NCI-H2107 (cell line): ENCODE measurements around the gene CD82.

Experiments used
- DNase-seq: peaks from one replicate; lab custom pipeline; 2025; lab: John Stamatoyannopoulos, UW

The CD82 gene, protein sequence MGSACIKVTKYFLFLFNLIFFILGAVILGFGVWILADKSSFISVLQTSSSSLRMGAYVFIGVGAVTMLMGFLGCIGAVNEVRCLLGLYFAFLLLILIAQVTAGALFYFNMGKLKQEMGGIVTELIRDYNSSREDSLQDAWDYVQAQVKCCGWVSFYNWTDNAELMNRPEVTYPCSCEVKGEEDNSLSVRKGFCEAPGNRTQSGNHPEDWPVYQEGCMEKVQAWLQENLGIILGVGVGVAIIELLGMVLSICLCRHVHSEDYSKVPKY

DNA sequence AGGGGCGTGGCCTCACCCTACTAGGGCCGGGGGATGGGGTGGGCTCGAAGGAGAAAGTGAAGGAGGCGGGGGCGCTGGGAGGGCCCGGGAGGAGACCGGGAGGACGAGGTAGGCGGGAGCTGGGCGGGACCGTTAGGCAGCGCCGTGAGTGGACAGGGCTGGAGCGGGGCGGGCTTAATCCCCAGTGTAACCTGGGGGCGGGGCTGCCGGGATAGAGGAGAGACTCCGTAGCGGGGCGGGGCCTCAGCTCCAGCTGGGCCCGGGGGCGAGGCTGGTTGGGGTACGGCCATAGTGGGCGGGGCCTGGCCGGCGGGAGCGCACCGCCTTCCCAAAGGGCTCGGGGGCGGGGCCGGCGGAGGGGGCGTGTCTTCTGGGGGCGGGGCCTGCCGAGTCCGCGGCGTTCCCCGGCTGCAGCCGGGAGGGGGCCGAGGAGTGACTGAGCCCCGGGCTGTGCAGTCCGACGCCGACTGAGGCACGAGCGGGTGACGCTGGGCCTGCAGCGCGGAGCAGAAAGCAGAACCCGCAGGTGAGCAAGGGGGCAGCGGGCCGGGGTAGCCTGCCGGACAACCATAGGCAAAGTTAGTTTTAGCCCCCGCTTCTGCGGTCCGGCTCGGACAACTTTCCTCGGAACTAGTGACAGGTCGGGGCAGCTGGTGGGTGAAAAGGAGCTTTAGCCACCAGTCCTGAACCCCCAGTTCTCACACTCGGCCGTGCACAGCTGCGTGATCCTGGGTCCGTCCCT is at the start of gene CD82:
Gene CD82, plus strand, starts transcription at position 453 of the 742 bp plus-strand sequence. CDS start 29,000 bp downstream, outside the sequence.
- peak; percentile 67 for DNase-seq

GRCh38 chr11:44516688-44517507 is 48.6 kb upstream of the CD82 start:
- DNase-seq, result no peak

DNA sequence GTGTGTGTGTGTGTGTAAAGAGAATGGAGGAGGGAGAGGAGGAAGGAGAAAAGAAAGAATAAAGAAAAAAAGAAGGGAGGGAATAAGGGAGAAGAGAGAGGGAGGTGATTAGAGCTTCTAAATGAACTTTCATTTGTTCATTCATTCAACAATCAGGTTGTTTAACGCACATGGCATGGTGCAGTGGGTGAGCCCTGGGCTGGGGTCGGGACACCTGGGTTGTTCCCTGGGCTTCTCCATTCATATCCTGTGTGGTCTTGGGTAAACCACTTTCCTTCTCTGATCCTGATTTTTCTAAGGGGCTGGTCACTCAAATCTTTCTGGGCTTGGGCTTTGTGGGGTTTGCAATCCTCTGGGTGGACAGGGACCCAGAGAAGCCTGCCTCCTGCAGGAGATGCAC is 47.9 kb upstream of the CD82 start:
- DNase-seq, result no peak

GRCh38 chr11:44518968-44519550 is 46.4 kb upstream of the CD82 start:
- DNase-seq, result no peak

GRCh38 chr11:44519989-44520737 is 45.3 kb upstream of the CD82 start:
- DNase-seq, result no peak

DNA sequence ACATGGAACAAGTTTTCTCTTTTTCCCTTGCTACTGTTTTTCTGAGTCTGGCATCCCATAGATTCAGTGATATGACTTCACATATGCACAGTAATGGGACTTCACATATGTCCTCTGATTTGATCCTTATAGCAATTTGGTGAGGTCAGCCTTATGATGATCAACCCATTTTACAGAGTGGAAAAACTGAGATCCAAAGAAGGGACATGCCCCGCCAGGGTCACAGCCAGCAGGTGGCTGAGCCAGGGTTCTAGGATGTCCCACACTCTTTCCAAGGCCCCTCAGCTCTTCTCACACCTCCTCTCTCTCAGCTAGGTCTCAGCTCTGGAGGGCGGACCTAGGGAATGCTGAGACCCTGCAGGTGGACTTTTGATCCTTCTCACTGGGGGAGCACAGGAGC is 44.3 kb upstream of the CD82 start:
- DNase-seq, result no peak

DNA sequence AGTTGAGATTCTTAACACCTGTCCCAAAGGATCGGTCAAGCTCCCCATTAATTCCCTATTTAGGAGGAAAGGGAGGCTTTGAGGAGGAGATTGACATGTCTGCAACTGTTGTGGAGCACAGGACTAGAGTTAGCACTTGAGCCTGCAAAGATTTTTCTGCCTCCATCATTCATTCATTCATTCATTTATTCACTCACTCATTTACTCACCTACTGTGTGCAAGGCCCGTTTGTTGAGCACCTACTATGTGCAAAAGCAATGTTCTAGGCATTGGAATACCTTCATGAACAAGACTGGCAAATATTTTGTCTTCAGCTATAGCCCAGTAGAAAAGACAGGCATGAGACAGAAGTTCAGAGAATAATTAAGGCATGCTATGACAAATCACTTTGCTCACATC is 43.2 kb upstream of the CD82 start:
- no peak for DNase-seq

DNA sequence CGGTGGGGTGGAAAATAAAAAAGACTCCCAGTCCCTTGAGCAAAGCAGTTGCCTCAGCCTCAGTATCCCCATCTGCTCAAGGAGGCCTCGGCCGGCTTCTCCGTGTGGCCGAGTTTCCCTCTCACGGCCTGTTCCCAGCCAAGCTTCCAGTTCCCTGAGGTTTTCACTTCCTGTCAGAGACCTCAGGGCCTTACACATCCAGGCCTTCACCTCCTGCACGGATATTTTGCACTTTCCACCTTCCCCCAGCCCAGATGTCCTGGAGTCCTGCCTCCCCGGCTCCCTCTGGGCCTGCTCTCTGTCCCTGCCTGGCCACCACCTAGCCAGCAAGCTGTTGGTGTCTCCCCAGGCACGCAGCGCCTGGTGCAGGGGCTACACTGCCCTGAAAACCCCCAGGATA is 41.1 kb upstream of the CD82 start:
- no peak for DNase-seq

DNA sequence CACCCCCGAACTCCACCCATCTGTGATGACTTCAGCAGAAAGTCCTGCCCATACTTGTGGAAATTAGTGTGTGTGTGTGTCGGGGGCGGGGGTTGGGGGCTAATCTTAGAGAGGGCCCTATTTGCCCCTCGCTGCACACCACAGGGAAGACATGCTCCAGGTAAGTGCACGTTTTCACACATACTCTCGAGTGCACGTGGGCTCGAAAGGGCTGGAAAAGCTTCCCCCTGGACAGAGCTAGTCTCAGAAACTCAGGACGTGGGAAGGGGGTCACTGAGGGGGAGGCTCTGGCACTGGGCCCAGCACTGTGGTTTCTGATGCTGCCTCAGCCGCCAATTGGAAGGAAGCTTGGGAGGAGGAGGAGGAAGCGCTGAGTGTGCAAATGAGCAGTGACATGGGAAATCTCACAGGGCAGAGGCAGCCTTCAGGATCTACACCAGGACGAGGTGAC is 40.7 kb upstream of the CD82 start:
- no peak for DNase-seq

DNA sequence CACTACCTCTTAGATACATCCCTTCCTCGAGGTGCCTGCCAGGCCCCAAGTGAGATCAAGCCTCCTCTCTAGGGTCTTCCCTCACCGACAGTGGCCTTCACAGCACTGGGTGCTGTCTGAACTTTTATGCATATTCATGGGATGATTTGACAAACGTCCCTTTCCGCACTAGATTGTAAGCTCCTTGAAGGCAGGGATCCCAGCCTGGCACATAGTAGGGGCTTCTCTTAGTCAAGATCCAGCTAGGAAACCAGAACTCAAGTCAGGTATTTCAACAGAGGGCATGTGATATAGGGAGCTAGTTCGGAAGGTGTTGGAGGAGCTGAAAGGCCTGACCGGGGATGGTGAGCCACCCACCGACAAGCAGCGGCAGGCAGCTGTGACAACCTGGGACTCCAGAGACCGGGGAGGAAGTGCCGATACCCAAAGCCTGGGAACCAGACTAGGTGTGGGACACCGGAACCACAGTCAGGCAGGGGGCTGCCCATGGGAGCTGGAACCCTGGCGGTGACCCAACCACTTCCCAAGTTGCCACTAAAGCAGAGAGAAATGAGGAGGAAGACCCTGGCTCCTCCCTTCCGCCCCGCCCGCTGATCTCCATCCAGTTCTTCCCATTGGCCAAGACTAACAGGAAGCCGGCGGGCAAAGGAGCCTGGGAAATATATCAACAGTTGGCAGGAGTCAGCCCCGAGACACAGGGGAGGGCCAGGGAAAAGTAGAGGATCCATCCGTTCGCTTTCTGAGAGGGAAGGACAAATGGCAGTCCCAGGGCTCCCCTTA is 39.8 kb upstream of the CD82 start:
- no peak for DNase-seq

DNA sequence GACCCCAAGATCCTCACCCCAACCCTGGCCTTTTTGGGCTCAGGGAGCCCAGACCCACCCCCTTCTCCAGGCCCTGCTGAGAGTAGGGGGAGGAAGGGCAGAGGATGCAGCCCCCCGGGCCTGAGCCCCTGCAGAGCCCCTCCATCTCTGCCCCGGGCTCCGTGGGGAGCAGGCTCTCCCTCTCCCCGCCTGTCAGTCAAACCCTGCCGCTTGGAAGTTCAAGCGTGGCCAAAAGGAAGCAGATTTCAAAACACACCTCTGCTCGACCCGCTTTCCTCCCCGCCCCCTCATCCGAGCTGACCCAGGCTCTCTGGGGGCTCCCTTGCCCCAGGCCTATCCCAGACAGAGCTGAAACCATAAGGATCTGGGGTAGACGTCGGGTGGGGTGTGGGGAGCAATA is 39.0 kb upstream of the CD82 start:
- DNase-seq, result no peak

GRCh38 chr11:44527476-44527875 is 38.0 kb upstream of the CD82 start:
- DNase-seq, result no peak

DNA sequence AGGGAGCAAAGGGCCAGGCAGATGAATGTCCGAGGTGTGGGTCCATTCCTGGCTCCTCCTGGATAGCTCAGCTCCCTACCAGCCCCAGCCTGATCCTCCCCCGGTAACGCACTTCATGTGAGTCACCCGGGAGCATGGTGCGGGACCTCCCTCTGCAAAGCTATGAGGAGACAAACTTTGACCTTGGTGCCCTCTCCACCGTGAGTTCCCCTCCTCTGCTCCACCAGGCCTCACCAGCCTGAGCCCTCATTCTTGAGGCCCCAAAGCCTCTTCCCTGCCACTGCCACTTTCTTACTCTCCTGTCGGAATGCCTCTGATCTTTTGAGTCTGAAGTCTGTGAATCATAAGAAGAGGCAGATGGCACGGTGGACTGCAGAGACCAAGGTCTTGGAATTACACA is 37.4 kb upstream of the CD82 start:
- no peak for DNase-seq

GRCh38 chr11:44528581-44528980 is 36.9 kb upstream of the CD82 start:
- no peak for DNase-seq

DNA sequence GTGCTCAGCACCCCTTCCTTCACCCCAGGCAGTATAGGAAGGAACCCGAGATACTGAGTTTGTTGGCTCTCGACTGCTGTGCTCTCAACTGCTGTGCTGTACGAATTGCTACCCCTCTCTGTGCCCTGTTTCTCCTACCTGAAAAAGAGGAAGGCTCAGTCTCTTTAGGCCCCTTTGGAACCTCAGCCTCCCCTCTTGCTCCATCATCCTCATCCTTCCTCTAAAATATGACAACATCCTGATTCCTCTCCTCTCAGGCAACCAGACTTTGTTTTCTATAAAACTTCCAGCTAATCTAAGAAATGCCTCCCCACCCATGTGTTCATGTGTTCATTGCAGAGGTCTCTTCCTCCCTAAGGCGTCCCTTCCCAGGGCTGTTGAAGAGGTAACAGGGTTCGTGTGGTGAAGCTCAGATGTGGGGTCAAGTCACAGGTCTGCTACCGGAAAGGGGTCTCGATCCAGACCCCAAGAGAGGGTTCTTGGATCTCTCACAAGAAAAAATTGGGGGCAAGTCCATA is 35.5 kb upstream of the CD82 start:
- no peak for DNase-seq

DNA sequence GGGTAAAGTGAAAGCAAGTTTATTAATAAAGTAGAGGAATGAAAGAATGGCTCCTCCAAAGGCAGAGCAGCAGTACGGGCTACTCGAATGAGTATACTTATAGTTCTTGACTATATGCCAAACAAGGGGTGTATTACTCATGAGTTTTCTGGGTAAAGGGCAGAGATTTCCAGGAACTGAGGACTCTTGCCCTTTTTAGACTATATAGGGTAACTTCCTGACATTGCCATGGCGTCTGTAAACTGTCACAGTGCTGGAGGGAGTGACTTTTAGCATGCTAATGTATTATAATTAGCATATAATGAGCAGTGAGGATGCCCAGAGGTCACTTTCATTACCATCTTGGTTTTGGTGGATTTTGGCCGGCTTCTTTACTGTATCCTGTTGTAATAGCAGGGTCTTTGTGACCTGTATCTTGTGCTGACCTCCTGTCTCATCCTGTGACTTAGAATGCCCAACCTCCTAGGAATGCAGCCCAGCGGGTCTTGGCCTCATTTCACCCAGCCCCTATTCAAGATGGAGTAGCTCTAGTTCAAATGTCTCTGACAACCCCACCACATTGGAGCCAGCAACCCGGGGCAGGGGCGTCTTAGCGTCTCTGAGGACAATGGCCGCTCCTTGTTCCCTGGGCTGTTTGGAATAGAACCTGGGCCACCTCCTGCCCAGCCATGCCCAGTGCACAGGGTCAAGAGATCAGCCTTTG is 34.9 kb upstream of the CD82 start:
- no peak for DNase-seq

DNA sequence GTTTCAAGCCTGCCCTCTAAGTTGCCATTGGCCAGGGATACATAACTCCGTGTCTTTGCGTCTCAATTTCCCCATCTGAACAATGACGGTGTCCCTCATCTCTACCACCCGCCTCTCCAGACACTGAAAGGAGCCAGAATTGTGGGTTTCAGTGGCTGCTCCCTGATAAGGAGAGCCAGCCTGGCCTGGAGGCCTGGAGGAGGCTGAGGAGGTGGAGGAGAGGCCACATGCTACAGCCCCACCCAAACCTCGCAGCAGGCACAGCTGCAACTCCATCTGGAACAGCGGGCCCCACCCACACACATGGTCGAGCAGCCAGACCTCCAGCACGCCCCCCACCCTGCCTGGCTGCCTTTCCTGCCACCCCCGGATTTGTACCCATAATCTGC is 34.4 kb upstream of the CD82 start:
- DNase-seq, result no peak

DNA sequence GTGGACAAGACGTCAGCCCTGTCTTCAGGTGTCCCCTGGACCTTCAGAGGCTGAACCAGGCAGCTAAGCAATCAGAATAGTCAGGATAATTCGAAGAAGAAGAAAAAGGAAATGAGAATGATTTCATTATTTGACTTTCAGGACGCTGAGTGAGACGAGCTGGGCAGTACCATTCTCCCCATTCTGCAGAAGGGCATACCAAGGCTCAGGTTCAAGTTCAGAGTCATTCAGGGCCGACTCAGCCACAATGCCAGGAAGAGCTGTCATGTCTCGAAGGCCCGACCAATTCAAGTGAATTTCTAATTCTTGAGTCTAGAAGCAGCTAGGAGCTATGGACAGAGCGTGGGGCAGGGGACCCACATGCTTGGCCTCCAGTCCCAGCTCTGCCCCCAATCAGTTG is 33.8 kb upstream of the CD82 start:
- no peak for DNase-seq

DNA sequence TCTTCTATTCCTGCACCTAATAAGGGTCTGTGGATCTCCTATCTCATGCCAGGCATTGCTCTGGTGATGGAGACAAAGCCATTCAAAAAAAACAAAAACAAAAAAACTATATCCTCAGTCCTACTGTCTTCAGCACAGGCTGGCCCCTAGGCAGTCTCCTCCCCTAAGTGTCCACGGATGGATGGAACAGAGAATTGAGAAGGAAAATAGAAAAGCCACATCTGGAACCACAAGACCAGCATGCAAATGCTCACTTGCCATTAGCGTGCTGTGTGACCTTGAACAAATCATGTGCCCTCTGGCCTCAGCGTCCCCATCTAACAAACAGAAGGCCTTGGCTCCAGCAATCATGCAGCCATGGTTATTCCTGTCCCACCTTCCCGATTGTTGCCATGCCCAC is 32.7 kb upstream of the CD82 start:
- DNase-seq, result no peak
